Measurements from ENCODE around the gene CHRNB4.
A peak's percentile ranks its signal among the peaks of the same experiment; 100 is the strongest.

CHRNB4 gene

DNA sequence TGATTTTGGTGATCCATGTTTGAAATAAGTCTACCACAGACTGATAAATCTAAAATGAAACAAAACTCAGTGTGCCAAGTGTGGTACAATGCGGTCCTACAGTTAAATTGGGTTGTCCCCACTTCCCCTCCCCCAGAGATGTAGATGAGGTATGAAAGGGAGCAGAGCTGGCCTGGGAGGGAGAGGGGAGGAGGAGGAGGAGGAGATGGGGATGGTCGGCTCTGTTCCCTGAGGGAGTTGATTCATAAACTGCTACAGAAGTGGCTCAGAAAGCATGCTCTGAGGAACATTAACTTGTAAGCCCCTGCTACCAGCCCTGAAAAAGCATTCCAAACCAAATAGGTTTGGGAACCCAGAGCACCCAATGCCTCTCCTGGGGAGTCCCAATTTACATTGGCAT, 28.0 kb upstream of the CHRNB4 start:
- no peak for DNase-seq (ENCODE audit: low read depth)

DNA sequence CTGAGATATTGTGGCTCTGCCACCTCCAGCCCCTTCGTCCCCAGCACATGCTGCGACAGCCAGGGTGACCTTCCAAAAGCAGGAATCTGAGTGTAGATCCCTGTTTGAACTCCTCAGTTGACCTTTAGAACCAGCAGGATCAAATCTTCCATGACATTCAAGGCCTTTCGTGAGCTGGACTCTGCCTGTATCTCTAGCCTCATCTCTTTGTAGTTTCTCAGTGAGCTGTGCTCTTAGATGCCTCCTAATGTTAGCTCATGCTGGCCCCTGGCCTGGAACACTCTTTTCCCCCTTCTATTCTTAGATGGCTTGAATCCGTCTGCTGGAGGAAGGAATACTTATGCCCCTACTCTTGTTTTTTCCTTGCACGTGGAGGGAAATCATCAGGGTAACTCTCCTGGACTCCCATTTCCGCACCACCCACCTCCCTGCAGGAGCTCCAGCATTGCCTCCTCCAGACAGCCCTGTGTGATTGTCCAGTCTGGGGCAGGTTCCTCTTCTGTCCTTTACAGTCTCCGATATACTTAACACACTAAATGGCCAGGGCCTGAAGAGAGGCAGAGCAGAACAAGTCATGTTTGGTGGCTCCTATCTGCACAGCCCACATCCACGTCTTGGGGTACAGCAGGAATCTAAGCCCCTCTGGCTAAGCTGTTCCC, 26.7 kb upstream of the CHRNB4 start:
- DNase-seq (ENCODE audit: low read depth), result no peak

DNA sequence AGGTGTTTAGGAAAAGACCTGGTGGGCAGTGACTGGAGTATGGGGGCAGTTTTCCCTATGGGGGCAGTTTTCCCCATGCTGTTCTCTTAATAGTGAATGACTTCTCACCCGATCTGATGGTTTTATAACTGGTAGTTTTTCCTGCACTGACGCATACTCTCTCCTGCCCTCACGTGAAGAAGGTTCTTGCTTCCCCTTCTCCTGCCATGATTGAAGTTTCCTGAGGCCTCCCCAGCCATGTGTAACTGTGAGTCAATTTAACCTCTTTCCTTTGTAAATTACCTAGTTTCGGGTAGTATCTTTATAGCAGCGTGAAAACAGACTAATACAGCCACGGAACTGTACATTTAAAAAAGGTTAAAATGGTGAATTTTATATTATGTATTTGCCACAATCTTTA, 25.0 kb upstream of the CHRNB4 start:
- DNase-seq (ENCODE audit: low read depth), result no peak

DNA sequence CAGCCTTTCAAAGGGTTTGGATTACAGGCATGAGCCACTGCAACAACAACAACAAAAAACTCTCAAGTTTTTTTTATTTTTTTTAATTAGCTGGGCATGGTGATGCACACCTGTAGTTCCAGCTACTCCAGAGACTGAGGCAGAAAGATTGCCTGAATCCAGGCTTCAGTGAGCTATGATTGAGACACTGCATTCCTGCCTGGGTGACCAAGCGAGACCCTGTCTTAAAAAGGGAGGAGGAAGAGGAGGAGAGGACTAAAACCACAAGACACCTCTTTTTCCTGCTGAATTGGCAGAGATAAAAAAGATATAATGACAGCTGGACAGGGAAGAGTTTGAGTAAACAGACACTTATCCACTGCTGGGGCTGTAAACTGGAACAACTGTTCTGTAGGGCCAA, 22.7 kb upstream of the CHRNB4 start:
- DNase-seq (ENCODE audit: low read depth), result no peak

DNA sequence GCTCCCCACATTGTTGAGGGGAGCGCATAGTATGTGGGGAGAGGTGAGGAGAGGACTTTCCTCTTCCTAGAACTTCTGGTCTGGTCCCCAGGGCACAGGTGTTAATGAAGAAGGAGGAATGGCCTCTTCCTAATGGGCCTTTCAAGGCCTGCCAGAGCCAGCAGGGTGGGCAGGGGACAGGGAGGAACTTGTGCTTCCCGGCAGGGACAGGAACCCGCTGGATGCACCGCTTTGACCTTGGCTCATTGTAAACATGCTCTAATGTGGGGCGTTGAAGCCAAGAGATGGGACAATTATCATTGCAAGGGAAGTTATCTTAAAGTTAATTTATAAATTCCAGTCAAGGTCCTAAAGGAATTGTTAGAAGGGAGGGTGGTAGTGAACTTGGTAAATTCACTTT, 21.0 kb upstream of the CHRNB4 start:
- no peak for DNase-seq (ENCODE audit: low read depth)

DNA sequence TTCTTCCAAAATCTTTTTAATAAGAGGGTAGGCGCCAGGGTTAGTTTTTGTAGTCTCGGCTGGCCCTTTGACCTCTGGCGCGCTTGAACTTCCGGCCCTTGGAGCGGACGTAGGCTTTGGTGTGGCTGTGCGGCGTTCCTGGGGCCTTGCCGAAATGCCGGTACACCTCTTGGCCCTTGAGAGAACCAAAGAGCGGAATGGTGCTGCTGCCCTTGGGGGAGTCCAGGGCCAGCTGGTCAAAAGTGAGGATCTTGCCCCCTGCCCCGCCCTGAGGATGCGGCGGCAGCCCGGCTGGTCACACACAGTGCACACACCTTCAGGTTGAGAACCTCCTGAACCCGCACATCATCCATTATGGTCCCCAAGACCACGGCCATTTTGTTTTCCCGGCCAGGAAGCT, 20.0 kb upstream of the CHRNB4 start:
- no peak for DNase-seq (ENCODE audit: low read depth)

DNA sequence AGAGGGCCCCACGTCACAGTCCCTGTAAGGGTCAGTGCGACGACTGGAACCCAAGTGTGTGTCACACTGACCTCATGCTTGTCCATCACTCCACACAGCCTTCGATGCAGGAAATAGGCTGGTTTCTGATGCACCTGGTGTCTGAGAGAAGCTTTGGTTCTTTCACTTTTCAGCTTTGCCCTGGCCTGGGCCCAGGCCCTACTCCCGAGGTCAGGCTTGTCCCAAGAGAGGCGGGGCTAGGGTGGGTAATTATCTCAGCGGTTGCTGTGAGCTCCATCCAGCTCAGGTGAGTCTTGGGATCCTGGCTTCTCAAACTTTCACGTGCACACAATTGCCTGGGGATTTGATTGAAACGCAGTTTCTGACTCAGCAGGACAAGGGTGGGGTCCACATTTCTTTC, 19.6 kb upstream of the CHRNB4 start:
- DNase-seq (ENCODE audit: low read depth), result no peak

DNA sequence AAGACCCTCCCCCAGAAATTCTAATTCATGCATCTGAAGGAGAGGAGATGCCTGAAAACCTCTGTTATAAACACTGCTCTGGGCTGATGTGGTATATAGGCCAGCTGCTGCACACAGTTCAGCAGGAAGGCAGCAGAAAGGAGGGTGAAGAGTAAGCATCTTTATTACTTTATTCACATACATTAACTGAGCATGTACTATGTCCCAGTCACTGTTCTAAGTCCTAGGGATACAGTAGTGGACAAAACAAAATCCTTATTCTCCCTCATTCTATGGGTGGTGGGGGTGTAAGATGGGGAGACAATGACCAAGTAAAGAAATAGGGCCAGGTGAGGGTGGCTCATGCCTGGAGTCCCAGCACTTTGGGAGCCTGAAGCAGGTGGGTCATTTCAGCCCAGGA, 17.8 kb upstream of the CHRNB4 start:
- no peak for DNase-seq (ENCODE audit: low read depth)

DNA sequence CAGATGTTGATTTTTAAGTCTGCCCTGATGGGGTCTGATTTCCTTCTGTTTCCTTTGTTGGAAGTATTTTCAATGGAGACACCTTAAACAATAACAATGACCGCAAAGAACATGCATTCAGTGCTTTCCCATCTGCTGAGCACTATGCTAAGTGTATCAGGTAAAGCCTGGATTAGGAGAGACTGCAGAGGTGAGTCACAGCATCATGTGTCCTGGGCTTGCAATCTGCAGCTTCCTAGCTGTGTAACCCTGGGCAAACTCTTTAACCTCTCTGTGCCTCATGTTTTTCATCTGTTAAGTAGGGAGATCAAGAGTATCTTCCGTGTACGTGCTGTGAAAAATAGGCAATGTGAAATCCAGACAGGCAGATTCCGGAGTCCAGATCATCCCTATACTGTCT, 13.3 kb upstream of the CHRNB4 start:
- DNase-seq (ENCODE audit: low read depth), result no peak

DNA sequence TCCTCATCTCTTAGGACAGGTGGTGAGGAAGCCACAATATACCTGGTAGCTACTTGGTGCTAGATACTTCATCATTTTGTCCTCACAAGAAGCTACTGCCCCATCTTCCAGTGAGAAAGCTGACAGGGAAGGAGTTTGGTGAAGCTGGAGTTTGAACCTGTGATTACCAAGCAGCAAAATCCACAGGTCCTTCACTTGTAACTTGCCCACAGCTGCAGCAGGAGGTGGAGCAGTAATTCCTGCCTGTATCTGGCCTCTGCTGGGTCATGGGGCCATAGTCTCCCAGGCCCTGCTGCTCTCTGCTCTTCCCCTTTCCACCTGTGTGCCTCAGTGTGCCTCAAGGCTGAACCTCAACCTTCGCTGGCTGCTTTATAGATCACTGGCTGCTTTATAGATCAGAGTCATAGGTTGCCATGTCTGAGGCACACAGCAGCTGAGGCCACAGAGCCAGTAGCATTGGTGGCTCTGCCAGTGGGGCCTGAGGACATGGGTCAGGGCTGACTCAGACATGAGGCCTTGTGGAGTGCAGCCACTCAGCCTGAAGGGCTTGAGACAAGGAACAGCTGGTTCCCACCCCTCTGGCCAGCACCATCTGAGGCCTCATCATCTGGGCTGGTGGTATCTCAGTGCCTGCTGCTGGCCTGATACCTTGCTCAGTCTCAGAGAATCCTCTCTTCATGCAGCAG, 11.1 kb upstream of the CHRNB4 start:
- no peak for DNase-seq (ENCODE audit: low read depth)

DNA sequence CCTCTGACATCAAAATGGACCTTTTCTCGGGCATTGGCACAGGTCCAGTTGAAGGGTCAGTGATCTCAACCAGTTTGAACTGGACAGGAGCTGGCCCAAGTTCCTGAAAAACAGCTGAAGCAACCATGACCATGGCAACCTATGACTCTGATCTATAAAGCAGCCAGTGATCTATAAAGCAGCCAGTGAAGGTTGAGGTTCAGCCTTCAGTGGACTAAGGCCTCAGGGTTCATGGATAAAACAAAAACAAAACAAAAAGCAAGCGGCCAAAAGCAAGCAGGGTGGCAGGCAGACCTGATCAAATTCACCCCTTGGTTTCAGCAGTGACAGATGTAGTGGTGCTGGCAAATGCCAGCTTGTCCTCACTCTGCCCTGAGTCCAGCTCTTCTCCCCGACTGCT, 10.0 kb upstream of the CHRNB4 start:
- no peak for DNase-seq (ENCODE audit: low read depth)

DNA sequence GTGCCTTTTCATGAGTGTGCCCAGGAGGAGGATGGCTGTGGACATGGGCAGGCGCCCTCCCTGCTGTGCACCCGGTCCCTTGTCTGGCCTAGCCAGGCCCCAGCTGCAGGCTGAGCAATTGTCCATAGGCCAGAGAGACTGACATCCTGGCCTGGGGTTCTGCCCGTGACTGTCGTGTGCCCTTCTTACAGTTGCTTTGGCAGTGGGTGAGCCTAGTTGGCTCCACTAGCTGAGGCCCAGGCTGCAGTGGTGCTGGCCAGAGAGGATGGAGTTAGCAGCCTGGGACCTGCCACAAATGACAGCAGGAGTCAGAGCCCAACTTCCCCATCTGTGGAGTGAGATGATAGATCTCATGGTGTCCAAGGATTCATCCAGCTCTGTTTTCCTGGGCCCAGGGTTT, 9.0 kb upstream of the CHRNB4 start:
- no peak for DNase-seq (ENCODE audit: low read depth)

DNA sequence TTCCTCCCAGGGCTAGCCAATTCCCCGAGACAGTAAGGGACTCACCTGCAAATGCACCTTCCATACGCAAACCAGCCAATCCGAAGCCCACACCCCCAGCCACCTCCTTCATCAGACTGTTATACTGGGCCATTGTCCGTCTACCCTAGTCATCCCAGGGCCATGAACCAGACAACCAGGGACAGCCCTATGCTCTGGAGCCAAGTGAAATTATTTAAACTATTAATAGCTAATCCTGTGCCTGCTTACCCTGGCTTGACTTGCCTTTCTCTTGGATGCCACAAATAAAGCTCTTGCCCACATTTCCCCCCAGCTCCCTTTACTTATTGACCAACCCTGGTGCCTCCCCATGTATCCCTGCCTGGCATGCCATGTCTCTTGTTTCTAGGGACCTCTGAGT, 4.0 kb upstream of the CHRNB4 start:
- DNase-seq (ENCODE audit: low read depth), result no peak

DNA sequence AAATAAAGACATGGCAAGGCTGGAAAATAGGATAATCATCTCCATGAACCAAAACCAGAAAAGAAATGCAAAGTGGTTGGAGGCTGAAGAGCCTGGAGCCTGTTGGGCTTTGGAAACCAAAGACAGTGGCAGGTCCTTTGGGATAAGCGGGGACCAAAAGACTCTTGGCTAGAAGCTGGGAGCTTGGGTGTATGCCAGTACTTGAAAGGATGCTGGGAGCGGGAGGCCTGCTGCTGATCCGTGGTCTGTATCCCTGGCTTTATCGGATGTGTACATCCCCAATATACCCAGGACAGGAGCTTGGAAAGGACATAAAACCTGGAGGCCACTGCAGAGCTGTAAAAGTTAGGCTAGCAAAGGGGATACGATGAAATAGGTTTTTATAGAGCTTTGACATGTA, 1.3 kb upstream of the CHRNB4 start:
- no peak for DNase-seq (ENCODE audit: low read depth)

DNA sequence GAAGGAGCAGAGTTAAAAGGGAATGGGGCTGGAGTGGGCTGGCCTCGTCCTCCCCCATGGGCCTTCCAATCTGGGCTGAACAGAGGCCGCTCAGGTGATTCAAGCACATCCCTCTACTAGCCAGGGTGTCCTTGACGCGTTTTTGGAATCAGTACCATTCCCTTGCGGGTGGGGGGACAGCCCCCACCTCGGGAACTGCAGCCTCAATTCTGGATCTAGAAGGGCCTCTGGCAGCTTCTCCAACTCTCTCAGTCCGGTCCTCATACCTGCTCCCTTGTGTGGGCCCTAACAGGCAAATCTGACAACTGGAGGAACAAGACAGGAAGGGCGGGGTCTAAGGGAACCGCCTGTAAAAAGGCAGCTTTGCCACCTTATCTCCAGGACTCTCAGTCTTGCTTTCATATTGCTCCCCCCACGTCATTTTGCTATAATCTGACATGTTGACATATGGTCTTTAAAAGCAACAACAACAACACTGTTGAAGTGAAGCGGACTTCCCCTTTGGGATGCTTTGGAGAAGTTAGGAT, 802 bp upstream of the CHRNB4 start:
- DNase-seq (ENCODE audit: low read depth), result no peak

DNA sequence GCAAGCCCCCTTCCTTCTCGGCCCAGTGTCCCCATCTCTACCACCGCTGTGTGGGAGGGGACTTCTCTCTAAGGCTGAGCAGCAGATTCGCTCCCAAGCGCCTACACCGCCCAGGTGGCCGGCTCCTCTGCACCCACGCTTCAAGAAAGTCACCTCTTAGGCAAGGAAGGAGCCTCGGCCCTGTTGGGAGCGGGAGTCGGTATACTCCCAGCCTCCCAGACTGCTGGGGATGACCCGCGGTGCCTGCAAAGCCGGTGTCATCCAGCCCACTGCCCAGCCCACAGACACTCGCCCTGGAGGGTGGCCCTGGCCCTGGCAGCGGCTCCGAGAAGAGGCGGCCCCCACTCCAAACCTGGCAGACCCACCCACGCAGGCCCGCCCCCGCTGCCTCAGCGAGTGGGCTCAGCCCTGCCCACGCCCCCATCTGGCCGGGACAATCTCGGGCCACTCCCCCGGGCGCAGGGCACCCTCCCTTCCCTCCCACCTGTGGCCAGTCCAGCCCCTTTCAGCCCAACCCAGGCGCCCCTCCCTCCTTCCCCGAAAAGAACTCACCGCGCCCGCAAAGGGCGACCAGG, 396 bp downstream of the CHRNB4 start:
- no peak for DNase-seq (ENCODE audit: low read depth)

DNA sequence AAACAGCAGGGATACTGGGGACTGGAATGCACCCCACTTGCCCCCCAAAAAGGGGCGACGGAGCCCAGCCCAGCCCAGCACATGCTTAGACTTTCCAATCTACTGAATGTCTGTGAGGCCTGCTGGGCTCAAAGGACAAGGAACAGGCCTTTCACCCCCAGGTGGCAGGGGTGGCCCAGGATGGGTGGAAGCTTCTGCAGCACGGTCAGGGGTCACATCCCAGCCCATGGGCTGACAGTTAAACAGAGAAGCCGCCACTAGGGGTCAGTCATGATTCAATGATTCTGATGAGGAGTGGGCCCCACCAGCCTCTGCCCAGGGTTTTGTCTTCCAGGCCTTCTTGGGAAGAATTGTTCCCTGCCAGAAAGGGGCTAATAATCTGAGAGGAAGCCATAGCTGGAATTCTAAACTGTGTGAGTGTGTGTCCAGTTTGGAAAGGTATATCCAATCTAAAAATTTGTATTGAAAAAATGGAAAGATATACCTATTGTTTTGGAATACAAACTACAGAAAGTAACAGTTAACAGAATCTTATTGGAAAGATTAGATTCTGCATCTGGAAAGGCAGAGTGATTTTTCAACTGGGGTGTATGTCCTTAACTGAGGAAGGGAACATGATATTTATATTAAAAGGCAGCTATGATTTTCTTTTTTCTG, 2.2 kb downstream of the CHRNB4 start:
- peak; percentile 33 for DNase-seq (ENCODE audit: low read depth)

DNA sequence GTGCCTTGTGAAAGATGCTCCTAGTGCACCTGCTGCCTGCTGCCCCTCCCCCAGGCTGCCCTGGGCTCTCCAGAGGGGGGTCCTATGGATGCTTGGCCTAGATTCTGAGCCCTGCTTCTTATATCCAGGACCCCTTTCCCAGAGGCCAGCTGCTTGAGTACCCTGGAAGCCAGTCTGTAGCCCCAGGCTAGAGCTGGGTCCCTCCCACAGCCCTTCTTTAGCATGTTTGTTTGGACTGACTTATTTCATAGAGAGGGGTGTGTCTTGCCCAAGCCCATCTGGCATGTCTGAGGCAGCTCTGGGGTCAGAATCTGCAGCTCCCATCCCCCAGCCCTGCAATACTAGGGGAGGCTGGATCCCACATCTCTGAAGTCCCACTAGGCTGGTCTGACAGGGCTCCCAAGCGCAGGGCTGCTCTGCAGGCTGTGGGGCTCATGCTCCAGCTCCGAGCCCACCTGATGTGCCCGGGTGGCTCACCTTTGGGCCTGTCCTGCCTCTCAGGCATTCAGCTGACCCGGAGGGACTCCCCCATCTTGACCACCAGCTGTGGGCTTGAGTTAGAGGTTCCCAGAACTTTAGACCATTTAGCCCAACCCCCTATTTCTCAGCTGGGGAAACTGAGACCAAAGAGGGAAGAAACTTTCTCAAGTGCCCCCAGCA, 3.1 kb downstream of the CHRNB4 start:
- DNase-seq (ENCODE audit: low read depth), result no peak

DNA sequence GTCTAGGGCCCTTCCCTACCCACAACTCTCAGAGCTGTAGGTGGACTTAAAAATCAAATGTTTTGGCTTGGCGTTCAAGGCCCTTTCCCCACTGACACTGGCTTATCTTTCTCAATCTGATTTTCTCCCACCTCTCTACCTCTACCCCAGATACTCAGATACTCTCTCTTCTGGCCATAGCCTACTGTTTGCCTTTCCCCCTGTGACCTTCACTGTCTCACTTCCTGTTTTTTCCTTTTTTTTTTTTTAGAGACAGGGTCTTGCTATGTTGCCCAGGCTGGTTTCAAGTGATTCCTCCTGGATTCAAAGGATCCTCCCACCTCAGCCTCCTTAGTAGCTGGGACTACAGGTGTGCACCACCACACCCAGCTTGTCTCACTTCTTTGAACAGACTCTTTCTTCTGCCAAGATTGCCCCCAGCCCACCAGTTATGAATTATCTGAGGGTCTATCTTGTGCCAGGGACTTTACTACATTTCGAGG, 4.6 kb downstream of the CHRNB4 start:
- DNase-seq (ENCODE audit: low read depth), result no peak

DNA sequence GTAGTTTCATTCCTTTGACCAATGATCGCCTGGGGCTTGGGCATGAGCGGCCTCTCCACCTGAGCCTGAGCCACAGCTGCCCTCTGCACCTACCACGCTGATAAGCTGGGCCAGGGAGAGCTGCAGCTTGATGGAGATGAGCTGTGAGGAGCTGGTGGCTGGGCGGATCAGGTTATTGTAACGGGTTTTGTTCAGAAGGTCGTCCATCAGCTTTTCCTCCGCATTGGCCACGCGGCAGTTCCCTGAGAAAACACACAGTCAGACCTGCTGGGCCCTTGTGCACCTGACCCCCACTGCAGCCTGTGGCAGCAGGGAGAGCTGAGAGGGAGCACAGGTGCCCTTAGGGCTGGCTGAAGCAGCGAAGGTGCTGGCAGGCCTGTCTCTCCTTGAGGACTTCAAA, 5.7 kb downstream of the CHRNB4 start:
- DNase-seq (ENCODE audit: low read depth), result no peak

DNA sequence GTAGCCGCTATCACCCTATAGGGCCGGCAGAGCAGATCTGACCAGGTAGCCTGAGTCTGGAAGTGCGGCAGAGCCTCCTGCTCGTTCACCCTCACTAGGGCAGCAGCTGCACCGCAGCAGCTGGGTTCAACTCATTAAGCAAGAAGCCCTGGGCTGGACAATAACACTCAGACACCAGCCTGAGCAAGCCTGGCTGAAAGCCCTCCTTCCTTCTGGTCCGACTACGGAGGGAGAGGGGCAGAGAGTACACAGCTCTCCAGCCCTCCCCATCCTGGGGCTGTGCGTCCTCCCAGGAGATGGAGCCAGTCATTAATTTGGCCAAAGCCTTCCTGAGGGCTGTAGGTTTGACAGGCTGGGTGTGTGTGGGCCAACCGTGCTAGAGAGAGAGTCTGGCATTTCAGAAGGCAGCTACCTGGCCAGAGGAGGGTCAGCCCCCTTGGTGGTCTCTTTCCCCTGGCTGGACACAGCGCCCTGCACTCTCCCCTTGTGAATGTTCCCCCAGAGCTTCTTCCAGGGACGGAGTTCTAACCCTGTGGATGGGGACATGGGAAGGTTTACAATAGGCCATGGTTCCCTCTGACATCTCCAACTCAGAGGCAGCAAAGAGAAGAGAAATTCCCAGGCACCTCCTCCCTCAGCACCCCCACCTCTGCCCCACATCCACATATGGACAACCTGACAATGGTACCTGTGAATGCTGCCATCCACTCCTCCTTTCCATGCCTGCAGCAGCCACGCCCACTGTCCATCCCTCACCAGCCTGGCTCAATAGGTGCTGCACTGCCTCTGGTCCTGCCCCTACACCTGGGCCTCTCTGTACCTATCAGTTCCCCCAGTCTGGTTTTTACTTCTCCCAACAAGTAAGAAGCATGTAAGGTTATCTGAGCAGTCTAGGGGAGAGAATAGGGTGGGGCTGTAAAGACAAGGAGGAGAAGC, 6.5 kb downstream of the CHRNB4 start:
- DNase-seq (ENCODE audit: low read depth), result no peak
